HG03135 (cell line): ENCODE data around the gene COL24A1.
"Not testable (repeated sequence)": the region's sequence is repeated elsewhere in the genome, so short reads cannot be mapped to it uniquely, and the experiment has no call there.

Experiments used
- ATAC-seq: cut with Tn5 transposase; IDR thresholded peaks from one replicate; pipeline ENCODE4 v1.9.1; 2021; ENCODE audit warnings: mild to moderate bottlenecking, moderate library complexity; ENCODE audit not compliant: unreplicated experiment

The COL24A1 gene

GRCh38 chr1:86085741-86086409 is 70.7 kb downstream of the COL24A1 start:
- ATAC-seq = no peak

DNA sequence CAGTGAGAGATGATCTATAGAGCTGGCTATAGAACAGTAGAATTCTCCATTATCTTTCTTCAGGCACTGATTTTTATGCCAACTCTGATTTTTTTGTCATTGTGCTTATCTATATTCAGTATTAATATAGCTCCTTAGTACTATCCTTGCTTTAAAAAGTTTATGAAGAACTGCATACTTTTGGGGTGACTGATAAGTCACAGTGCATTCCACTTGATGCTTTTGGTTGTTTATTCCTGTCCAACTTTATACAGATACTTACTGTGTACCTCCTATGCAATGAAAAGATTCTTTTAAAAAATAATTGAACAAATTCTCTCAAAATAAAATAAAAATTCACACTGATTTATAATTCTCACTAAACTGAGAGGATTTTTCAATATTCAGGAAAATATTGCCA is 71.6 kb downstream of the COL24A1 start:
- ATAC-seq = no peak

DNA sequence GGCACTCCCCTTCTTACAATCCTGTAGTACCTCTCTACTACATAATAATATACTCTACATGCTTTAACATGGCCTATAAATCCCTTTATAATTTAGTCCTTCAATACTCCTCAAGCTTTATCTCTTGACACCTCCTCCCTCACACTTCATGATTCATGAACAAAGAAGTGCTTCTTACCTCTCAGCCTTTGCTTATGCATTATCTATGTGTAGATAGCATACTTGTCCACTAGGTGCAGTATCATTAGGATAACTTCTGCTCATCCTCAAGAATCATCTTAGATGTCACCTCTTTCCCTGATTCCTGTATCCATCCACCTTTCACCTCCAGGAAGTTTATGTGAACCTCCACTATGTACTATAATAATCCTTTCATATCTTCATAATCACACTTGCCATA is 74.4 kb downstream of the COL24A1 start:
- no peak for ATAC-seq

GRCh38 chr1:86072474-86072873 is 84.1 kb downstream of the COL24A1 start:
- ATAC-seq = not testable (repeated sequence)

DNA sequence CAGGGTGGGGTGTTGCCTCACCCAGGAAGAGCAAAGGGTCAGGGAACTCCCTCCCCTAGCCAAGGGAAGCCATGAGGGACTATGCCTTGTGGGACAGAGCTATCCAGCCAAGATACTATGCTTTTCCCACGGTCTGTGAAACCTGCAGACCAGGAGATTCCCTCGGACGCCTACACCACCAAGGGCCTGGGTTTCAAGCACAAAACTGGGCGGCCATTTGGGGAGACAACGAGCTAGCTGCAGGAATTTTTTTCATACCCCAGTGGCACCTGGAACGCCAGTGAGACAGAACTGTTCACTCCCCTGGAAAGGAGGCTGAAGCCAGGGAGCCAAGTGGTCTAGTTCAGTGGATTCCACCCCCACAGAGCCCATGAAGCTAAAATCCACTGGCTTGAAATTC is 84.7 kb downstream of the COL24A1 start:
- ATAC-seq = not testable (repeated sequence)

DNA sequence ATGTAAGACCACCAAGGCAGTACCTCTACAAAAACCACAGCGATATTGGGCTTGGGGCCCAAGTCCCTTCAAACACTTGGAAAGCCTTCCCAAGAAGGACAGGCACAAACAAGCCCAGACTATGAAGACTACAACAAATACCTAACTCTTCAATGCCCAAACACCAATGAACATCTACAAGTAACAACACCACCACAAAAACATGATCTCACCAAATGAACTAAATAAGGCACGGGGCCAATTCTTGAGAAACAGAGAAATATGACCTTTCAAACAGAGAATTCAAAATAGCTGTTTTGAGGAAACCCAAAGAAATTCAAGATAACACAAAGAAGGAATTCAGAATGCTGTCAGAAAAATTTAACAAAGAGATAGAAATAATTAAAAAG is 86.8 kb downstream of the COL24A1 start:
- ATAC-seq = no peak

DNA sequence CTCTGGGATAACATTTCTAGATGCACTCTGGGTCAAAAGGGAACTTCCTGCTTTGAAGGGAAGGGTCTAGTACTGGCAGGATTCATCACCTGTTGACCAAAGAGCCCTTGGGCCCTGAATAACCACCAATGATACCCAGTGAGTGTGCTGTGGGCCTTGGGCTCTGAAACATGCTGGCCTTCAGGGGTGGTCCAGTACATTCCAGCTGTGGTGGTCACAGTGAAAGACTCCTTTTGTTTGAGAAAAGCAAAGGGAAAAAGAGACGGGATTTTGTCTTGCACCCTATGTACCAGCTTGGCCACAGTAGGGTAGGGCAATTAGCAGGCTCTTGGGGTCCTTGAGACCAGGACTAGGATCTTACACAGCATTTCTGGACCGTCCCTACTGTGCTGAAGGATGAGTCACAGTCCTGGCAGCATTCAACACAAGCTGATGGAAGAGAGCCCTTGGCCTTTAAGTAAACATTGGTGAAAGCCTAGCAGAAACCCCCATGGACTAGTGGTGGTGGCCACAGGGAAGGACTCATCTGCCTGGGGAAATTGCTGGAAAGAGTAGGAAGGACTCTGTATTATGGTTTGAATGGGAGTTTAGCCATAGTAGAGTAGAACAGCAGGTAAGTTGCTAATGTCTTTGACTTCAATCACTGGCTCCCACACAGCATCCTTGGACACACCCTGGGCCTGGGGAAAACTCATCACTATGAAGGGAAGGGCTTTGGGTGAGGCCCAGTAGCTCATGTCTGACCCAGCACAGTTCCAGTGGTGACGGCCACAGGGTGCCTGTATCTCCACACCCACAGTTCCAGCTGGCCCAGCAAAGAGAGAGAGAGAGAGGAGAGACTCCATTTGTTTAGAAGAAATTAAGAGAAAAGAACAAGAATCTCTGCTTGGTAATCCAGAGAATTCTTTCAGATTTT is 87.5 kb downstream of the COL24A1 start:
- no peak for ATAC-seq

- ATAC-seq = no peak
These were observed 88.3 kb downstream of the COL24A1 start for GRCh38 chr1:86068271-86068721.

GRCh38 chr1:86067626-86068025 is 88.9 kb downstream of the COL24A1 start:
- ATAC-seq = no peak

DNA sequence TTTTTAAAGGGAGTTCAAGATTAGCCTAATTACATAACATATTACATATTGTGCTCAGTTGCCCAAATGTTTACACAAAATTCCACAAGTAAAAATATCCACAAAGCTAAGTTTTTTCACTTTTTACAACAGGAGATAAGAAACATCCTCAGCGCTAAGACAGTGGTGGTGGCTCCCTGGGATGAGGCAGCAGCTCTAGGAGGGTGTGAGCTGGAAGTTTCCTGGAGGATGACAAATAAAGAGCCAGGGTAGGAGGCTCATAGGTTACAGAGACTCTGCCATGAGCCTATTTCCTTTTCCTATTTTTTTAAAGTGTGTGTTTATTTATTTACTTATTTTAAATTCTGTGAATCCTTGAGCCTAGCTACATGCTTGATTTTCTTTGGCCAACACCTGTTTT is 91.7 kb downstream of the COL24A1 start:
- no peak for ATAC-seq

DNA sequence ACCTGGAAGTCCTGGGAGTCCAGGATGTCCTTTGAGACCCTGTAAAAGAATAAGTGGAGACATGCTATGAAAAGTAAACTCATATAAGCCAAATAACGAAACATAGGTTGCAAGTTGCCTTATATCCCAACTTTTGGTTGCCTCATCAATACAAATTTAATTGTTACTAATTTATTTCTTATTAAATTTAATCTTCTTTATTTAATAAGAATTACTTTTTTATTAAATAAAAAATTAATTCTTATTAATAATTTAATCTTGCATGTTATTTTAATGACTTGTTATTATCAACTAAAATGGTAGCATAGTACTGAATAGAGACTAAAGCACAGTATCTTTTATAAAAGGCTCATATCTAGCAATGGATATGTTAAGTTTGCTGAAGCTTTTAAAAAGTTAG is 92.9 kb downstream of the COL24A1 start:
- ATAC-seq = no peak

DNA sequence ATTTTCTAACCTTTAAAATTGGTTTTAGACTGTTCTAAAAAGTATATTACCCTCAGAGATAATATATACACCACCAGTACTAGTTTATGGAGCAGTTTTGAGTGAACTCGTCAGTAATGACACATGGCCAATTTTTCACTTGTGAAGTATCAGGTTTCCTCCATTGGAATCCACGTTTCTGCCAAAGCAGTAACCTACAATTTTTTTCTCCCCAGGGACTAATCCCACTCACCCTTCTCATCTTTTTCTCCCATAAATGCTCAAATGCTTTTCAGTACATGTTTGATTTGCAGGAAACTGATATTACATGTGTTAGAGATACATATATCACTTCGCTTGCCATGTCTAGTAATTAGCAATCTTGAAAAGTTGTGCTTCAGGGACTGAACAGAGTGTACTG is 94.1 kb downstream of the COL24A1 start:
- ATAC-seq = no peak

DNA sequence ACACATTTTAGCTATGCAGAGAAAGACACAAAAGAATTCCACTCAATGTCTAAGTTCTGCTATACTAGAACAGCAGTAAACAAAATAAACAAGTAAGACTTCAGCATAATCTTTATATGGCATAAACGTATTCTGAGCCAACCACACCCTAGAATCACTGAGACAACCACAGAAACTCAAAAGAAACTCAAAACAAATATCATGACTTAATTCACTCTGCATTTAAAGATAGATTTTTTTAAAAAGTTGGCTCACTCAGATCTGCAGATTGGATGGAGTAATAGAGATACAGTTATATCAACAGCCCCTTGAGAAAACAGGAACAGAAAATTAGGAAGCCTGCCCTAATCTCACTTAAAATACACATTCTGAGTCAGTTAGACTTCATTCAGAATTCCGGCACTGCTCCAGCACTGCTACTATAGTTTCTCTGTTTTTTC is 95.0 kb downstream of the COL24A1 start:
- no peak for ATAC-seq

DNA sequence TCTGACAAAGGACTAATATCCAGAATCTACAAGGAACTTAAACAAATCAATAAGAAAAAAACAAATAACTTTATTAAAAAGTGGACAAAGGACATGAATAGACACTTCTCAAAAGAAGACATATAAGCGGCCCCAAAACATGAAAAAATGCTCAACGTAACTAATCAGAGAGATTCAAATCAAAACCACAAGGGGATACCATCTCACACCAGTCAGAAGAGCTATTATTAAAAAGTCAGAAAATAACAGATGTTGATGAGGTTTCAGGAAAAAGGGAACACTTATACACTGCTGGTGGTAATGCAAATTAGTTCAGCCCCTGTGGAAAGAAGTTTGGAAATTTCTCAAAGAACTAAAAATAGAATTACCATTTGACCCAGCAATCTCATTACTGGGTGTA is 102.2 kb downstream of the COL24A1 start:
- no peak for ATAC-seq

DNA sequence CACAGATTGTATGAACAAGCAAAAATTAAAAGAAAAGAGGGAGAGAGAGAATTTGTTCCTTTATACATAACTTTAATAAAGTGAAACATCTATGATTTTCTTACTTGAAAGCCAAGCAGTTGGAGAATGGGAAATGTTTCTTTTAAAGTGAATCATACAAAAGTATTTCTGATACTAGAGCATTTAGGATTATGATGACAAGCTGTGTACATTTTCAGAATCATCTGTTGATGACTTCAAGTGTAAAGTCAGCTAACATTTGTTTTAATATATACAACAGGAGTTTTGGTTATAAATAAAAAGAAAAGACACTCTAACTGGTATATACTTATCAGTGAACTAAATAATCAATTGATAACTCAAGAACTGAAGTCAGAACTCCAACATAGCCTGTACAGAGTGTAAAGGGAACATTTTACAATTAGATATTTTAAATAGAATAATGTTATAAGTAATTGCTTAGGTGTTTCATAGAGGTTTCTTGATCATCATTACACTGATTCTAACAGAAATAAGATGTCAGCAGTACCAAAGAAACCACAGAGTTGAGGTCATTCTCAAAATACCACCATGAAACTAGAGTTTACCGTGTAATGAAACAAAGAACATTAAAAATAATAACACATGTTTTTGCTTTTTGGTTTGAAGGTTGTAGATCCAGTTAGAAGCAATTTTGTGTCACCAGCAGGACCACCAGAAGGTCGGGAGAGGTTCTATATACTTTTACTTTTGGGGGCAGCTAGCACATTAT is 103.4 kb downstream of the COL24A1 start:
- no peak for ATAC-seq

- ATAC-seq = no peak
These were observed 121.5 kb downstream of the COL24A1 start for GRCh38 chr1:86035101-86035500.

DNA sequence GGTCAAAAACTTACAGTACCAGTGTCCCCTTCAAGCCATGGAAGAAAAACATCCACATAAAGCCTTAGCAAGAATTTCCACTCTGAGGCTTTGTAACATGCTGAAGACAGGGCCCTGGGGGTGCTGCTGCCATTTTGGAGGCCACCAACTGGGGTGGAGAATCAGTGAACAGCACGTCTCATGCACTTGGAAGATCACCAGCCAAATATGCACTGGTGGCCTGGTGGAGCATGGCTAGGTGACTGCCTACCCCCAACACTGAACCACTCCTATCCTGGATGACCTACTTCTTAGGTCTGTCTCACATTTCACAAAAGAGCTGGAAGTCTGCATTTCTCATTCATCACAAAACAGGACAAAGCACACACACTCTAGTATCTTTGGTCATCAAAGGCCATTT is 126.4 kb downstream of the COL24A1 start:
- ATAC-seq = no peak

DNA sequence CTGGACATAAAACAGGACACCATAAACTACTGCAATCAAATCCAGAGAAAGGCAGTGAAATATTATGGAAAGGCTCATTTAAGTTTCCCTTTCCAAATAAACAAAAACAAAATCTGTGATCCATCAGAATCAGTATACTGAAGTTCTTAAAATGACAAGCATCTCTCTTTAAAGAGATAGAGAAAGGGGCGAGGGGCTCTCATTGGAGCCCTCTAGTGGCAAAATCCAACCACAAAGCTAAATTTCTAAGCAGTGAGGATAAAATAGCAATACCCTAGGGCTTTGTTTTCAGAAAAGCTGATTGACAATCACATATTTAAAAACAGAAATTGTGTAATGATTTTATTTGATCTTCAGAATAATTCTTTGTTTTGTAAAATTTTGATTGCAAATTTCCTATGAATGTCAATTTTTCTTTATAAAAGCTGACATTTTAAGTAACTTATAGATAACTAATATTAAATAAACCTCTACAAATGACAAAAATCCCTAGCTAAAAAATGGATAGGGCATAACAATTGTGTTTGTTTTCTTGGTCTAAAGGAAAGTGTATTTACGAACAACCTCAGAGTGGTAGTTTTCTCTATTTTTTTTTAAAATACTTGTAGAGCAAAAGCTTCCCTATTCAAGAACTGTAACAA is 138.2 kb downstream of the COL24A1 start:
- peak; percentile 64 for ATAC-seq

DNA sequence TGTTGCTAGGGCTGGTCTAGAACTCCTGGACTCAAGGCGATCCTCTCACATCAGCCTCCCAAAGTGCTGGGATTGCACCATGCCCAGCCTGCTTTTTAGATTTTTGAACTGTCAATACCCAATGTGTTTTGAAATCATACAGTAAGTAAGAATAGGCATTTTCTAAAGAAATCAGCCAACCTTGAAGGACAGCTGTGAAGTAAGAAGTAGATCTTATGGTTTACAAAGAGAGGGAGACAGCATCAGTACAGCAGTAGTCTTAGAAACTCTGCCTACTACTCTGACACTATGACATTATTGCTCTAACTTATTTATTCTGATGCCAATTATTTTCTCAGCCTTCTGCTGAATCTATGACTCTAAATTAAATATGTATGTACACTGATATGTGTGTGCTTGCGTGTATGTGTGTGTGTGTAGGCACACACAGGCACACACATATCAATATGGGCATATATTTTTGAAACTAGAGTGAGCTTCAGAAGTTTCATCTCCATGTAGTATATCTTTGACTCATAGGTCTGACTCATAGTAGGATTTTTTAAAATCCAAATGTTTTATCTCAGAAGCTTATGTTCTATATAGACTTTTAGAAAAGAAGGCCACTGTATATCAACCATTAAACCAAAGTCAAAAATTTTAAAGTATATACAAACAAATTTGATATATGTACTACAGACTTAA is 140.4 kb downstream of the COL24A1 start:
- ATAC-seq = peak; percentile 52

DNA sequence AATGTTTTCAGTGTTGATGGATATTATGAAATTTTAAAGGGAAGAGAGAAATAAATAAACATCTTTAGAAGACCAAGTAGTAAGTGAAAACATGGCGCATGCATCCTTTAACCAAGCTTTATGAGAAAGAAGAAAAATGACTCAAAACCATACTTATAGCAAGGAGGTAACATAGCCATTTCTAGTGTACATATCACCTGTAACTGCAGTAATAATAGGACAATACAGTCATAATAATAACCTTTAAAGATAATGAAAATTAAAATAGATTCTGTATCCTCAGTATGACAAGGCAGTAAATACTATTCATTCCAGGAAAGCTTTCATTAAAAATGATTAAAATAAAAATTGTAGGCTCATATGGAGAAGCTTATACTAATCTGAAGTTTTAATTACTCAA is 141.2 kb downstream of the COL24A1 start:
- no peak for ATAC-seq
